Epidermal melanocyte (primary cell): ENCODE measurements around the gene NEURL4.
"Not testable (repeated sequence)": the region's sequence is repeated elsewhere in the genome, so short reads cannot be mapped to it uniquely, and the experiment has no call there.

Experiments
- DNase-seq: peaks from one replicate; pipeline ENCODE4 v3.0.0; 2011; ENCODE audit warnings: low spot score; ENCODE audit not compliant: insufficient read length

NEURL4 gene

GRCh38 chr17:7347630-7348477 is 18.7 kb upstream of the NEURL4 start:
- no peak for DNase-seq

GRCh38 chr17:7346761-7347614 is 17.9 kb upstream of the NEURL4 start:
- DNase-seq, result no peak

DNA sequence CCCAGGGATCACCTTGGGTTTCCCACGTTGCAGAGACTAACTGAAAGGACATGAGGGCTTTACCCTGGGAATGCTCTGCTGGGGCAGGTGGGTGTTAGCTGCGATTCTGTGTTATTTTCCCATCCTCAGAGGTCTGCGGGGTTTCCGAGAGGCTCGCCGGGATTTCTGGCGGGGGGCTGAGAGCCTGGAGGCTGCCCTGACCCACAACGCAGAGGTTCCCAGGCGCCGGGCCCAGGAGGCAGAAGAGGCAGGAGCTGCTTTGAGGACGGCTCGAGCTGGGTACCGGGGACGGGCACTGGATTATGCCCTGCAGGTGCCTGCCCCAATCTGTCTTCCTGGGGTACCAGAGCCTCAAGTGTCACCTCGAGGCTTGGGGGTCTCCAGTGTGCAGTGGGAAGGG is 14.1 kb upstream of the NEURL4 start:
- DNase-seq, result no peak

- DNase-seq, result no peak
Observed at GRCh38 chr17:7341842-7342241, 12.7 kb upstream of the NEURL4 start.

- DNase-seq, result no peak
Observed at GRCh38 chr17:7340179-7340578, 11.0 kb upstream of the NEURL4 start.

DNA sequence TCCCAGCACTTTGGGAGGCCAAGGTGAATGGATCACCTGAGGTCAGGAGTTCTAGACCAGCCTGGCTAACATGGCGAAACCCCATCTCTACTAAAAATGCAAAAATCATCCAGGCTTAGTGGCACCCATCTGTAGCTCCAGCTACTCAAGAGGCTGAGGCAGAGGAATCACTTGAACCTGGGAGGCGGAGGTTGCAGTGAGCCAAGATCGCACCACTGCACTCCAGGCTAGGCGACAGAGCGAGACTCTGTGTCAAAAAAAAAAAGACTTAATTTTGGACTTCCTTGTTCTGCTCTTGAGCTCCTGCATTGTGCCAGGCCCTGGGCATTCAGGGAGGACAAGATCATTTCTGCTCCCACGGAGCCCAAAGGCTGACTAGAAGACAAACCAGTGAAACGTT is 8.5 kb upstream of the NEURL4 start:
- DNase-seq, result not testable (repeated sequence)

- DNase-seq, result no peak
Observed at GRCh38 chr17:7336240-7337175, 7.4 kb upstream of the NEURL4 start, which contains the start of gene ACAP1. TSS of gene ACAP1 (plus strand) at chr17:7336529. CDS start at chr17:7336735, 206 bp downstream.

DNA sequence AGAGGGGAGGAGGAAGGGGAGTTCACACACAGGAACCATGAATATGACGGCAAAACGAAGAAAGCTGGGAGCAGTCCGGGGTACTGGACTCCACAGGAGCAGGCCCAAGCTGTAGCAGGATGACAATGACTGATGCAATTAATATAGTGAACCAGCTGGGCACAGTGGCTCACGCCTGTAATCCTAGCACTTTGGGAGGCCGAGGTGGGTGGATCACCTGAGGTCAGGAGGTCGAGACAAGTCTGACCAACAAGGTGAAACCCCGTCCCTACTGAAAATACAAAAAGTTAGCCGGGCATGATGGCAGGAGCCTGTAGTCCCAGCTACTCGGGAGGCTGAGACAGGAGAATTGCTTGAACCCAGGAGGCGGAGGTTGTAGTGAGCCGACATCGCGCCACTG is 6.6 kb upstream of the NEURL4 start:
- not testable (repeated sequence) for DNase-seq

GRCh38 chr17:7334938-7335538 is 5.9 kb upstream of the NEURL4 start:
- no peak for DNase-seq

DNA sequence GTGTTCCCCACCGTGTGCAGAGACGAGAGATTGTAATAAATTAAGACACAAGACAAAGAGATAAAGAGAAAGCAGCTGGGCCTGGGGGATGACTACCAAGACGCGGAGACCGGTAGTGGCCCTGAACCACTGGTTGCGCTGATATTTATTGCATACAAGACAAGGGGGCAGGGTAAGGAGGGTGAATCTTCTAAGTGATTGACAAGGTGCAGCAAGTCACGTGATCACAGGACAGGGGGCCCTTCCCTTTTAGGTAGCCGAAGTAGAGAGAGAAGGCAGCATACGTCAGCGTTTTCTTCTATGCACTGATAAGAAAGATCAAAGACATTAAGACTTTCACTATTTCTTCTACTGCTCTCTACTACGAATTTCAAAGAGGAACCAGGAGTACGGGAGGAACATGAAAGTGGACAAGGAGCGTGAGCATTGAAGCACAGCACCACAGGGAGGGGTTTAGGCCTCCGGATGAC is 3.5 kb upstream of the NEURL4 start:
- DNase-seq, result not testable (repeated sequence)

GRCh38 chr17:7332111-7332510 is 3.0 kb upstream of the NEURL4 start:
- DNase-seq, result no peak

DNA sequence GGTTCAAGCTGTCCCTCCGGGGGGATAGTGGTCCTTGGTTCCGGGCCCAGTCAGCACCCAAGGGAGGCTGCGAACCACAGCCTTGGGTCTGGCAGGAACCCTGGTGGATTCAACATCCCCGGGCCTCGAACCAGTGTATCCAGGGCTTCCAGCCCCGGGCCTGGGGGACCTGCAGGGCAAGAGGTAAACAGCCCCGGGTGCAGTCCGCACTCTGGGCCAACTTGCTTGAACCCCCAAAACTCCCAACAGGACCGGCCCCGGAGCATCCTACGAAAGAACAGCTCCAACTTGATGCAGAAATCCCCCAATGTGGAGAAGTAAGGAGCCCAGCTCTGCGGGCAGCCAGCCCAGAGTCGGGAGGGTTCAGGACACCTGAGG is 1.5 kb upstream of the NEURL4 start:
- DNase-seq, result no peak

GRCh38 chr17:7329997-7330637 is 982 bp upstream of the NEURL4 start:
- DNase-seq, result peak; percentile 92

GRCh38 chr17:7329374-7329996 is 350 bp upstream of the NEURL4 start:
- DNase-seq, result peak; percentile 100

GRCh38 chr17:7328009-7328408 is 1.1 kb downstream of the NEURL4 start:
- no peak for DNase-seq

- DNase-seq, result no peak
Observed at GRCh38 chr17:7327501-7327900, 1.6 kb downstream of the NEURL4 start.

DNA sequence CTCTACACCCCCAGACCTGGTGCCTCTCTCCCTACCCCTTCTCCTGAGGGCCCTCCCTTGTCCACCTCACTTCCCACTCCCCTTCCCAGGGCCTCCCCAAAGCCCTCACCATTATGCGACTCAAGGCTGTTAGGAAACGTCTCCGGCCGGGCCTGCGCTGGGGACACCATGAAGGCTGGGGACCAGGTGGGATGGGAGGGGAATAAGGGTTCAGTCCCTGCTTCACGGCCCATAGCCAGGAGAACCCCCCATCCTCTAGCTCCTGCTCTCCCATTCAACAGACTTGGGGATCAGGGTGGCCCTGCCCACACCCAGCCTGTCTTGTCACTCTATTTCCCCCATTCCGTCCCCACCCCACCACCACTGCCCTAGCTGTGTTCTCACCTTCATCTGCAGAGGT is 2.1 kb downstream of the NEURL4 start:
- no peak for DNase-seq

DNA sequence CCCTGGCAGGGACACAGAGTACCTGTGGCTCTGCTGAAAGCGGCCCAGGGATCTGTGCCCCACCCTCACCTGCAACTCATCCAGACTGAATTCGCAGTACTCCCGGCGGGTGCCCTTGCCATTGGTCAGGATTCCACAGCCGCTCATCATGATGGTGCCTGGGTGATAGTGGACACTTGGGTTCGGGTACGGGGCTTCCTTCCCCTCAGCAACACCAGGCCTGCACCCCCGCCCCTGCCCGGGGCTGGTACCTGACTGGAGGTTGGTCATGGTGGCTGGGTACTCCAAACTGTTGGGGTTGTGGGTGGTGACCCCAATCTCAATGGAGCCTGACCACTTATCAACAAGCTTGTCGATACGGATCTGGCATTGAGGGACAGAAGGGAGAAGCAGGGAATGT is 2.9 kb downstream of the NEURL4 start:
- no peak for DNase-seq

DNA sequence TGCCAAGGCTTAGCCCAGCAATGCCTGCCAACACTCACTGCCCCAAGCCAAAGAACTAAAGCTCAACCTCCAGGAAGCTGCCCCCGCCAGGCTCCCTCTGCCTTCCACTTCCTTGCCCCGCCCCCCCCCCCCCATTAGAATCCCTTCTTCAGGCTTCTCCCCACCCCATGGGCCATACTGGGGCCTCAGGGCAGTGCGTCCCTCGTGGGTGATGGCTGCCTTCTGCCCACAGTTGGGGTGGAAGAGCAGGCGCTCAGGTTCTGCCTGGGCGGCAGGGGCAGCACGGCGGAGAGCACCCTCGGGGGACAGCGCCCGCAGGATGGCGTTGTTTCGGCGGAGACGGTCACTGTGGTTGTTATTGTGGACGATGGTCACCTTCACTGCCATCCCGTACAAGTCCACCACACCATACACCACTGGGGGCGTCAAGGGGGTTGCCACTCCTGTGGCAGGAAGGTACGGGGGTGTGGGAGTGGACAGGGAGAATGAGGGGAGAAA is 4.1 kb downstream of the NEURL4 start:
- peak; percentile 8 for DNase-seq

- DNase-seq, result no peak
Observed at GRCh38 chr17:7324438-7324779, 4.7 kb downstream of the NEURL4 start.
